Middle frontal gyrus (tissue), 1 donor: ENCODE measurements around the gene PPP2R5D.

Source experiments
- DNase-seq: peaks from one replicate; pipeline ENCODE4 v3.0.0-alpha.2; 2015; ENCODE audit warnings: low spot score; ENCODE audit errors: extremely low spot score

PPP2R5D gene

GRCh38 chr6:42963179-42963854, 21.1 kb upstream of the PPP2R5D start:
- DNase-seq = no peak

GRCh38 chr6:42963855-42964605, 20.3 kb upstream of the PPP2R5D start:
- no peak for DNase-seq

- DNase-seq = no peak
Observed at GRCh38 chr6:42966571-42966970, 17.8 kb upstream of the PPP2R5D start.

- no peak for DNase-seq
Observed at GRCh38 chr6:42967228-42967627, 17.1 kb upstream of the PPP2R5D start.

GRCh38 chr6:42968126-42968701, 16.2 kb upstream of the PPP2R5D start:
- no peak for DNase-seq

- DNase-seq = no peak
Observed at GRCh38 chr6:42968783-42969182, 15.6 kb upstream of the PPP2R5D start.

- no peak for DNase-seq
Observed at GRCh38 chr6:42969431-42969830, 14.9 kb upstream of the PPP2R5D start.

- DNase-seq = no peak
Observed at GRCh38 chr6:42969934-42970333, 14.4 kb upstream of the PPP2R5D start.

- no peak for DNase-seq
Observed at GRCh38 chr6:42970871-42971612, 13.3 kb upstream of the PPP2R5D start.

GRCh38 chr6:42971746-42972327, 12.5 kb upstream of the PPP2R5D start:
- DNase-seq = peak; percentile 19

- no peak for DNase-seq
Observed at GRCh38 chr6:42973926-42974325, 10.4 kb upstream of the PPP2R5D start.

GRCh38 chr6:42974919-42975505, 9.4 kb upstream of the PPP2R5D start:
- DNase-seq = no peak

GRCh38 chr6:42978487-42978838, 5.9 kb upstream of the PPP2R5D start:
- no peak for DNase-seq

GRCh38 chr6:42978839-42979522, 5.4 kb upstream of the PPP2R5D start, which contains the start of gene PEX6:
Gene PEX6, minus strand, starts transcription at chr6:42979181. Its CDS starts 31 bp downstream, at chr6:42979150.
- DNase-seq = peak; percentile 70

- no peak for DNase-seq
Observed at GRCh38 chr6:42979523-42980177, 4.7 kb upstream of the PPP2R5D start.

GRCh38 chr6:42981836-42982235, 2.5 kb upstream of the PPP2R5D start:
- no peak for DNase-seq

- DNase-seq = no peak
Observed at GRCh38 chr6:42984924-42985475, 630 bp downstream of the PPP2R5D start.

- no peak for DNase-seq
Observed at GRCh38 chr6:42987533-42988451, 3.4 kb downstream of the PPP2R5D start.
